ENCODE results near the gene CRYL1.

The CRYL1 gene

GRCh38 chr13:20492641-20493040, 33.0 kb downstream of the CRYL1 start:
- peak; percentile 43 for DNase-seq (ENCODE audit: low spot score)

- DNase-seq (ENCODE audit: low spot score) = no peak
Observed at GRCh38 chr13:20491926-20492435, 33.7 kb downstream of the CRYL1 start.

- DNase-seq (ENCODE audit: low spot score) = no peak
Observed at GRCh38 chr13:20489185-20489820, 36.4 kb downstream of the CRYL1 start.

- no peak for DNase-seq (ENCODE audit: low spot score)
Observed at GRCh38 chr13:20487927-20488326, 37.7 kb downstream of the CRYL1 start.

GRCh38 chr13:20482787-20483186, 42.9 kb downstream of the CRYL1 start:
- no peak for DNase-seq (ENCODE audit: low spot score)

GRCh38 chr13:20482275-20482761, 43.3 kb downstream of the CRYL1 start:
- DNase-seq (ENCODE audit: low spot score) = no peak

- no peak for DNase-seq (ENCODE audit: low spot score)
Observed at GRCh38 chr13:20477394-20477793, 48.3 kb downstream of the CRYL1 start.

- DNase-seq (ENCODE audit: low spot score) = no peak
Observed at GRCh38 chr13:20475927-20476691, 49.5 kb downstream of the CRYL1 start.

- no peak for DNase-seq (ENCODE audit: low spot score)
Observed at GRCh38 chr13:20474515-20474914, 51.1 kb downstream of the CRYL1 start.

- no peak for DNase-seq (ENCODE audit: low spot score)
Observed at GRCh38 chr13:20473888-20474287, 51.8 kb downstream of the CRYL1 start.

- no peak for DNase-seq (ENCODE audit: low spot score)
Observed at GRCh38 chr13:20473139-20473538, 52.5 kb downstream of the CRYL1 start.

GRCh38 chr13:20472531-20472930, 53.1 kb downstream of the CRYL1 start:
- DNase-seq (ENCODE audit: low spot score) = no peak

GRCh38 chr13:20470136-20470535, 55.5 kb downstream of the CRYL1 start:
- no peak for DNase-seq (ENCODE audit: low spot score)

- no peak for DNase-seq (ENCODE audit: low spot score)
Observed at GRCh38 chr13:20466371-20466770, 59.3 kb downstream of the CRYL1 start.

GRCh38 chr13:20465218-20465879, 60.3 kb downstream of the CRYL1 start:
- DNase-seq (ENCODE audit: low spot score) = no peak

- no peak for DNase-seq (ENCODE audit: low spot score)
Observed at GRCh38 chr13:20462921-20463320, 62.7 kb downstream of the CRYL1 start.

GRCh38 chr13:20462533-20462915, 63.1 kb downstream of the CRYL1 start:
- no peak for DNase-seq (ENCODE audit: low spot score)

GRCh38 chr13:20461860-20462532, 63.7 kb downstream of the CRYL1 start:
- DNase-seq (ENCODE audit: low spot score) = no peak

- no peak for DNase-seq (ENCODE audit: low spot score)
Observed at GRCh38 chr13:20461481-20461859, 64.2 kb downstream of the CRYL1 start.

- DNase-seq (ENCODE audit: low spot score) = no peak
Observed at GRCh38 chr13:20460761-20461160, 64.9 kb downstream of the CRYL1 start.

- no peak for DNase-seq (ENCODE audit: low spot score)
Observed at GRCh38 chr13:20457670-20458069, 68.0 kb downstream of the CRYL1 start.

- no peak for DNase-seq (ENCODE audit: low spot score)
Observed at GRCh38 chr13:20456737-20457136, 68.9 kb downstream of the CRYL1 start.

Data from AG20443 (cell line).